BE2C (cell line): ENCODE data around the gene MEPCE.
"Not testable (repeated sequence)": the region's sequence is repeated elsewhere in the genome, so short reads cannot be mapped to it uniquely, and the experiment has no call there.

Experiments
- DNase-seq: peaks from one replicate; pipeline ENCODE4 v3.0.0-alpha.2; 2020
- H3K27me3 ChIP-seq: fragments of 250-450 bp; sonication (Bioruptor Pico); 2 replicates; pipeline ENCODE4 v1.5.1; 2020; ENCODE audit warnings: mild to moderate bottlenecking
- H3K36me3 ChIP-seq: fragments of 250-450 bp; sonication (Bioruptor Pico); 2 replicates; pipeline ENCODE4 v1.5.1; 2020; ENCODE audit warnings: mild to moderate bottlenecking
- H3K4me1 ChIP-seq: fragments of 250-450 bp; sonication (Bioruptor Pico); 2 replicates; pipeline ENCODE4 v1.5.1; 2020
- H3K4me3 ChIP-seq: 2 replicates; pipeline ENCODE4 v1.5.1; 2011; ENCODE audit warnings: low read depth, low read length
- H3K9me3 ChIP-seq: fragments of 250-450 bp; sonication (Bioruptor Pico); 2 replicates; pipeline ENCODE4 v1.5.1; 2020
- CTCF ChIP-seq: IDR thresholded peaks from 2 replicates; pipeline ENCODE4 v1.5.1; 2012; ENCODE audit warnings: mild to moderate bottlenecking, low read depth, low read length

Gene MEPCE

GRCh38 chr7:100443096-100443840 lies 13.6 kb downstream of the MEPCE start:
- no peak overlapping the region for H3K4me3 ChIP-seq
- DNase-seq, result no peak

GRCh38 chr7:100444311-100445278 lies 15.0 kb downstream of the MEPCE start:
- Histone ChIP-seq H3K27me3 (no peaks in the 10 kb centered on the region), H3K9me3 (no peaks in the 10 kb centered on the region), H3K36me3 (no peaks in the 10 kb centered on the region), H3K4me1 (peaks cover 7% of the 10 kb centered on the region), H3K4me3 (no peak overlapping the region)
- TF ChIP-seq CTCF, result no peak
- no peak for DNase-seq

More at GRCh38 chr7:100443096-100443840, 13.6 kb downstream of the MEPCE start:
- Histone ChIP-seq H3K27me3 (no peaks in the 10 kb centered on the region), H3K36me3 (no peaks in the 10 kb centered on the region), H3K4me1 (peaks cover 7% of the 10 kb centered on the region), H3K9me3 (no peaks in the 10 kb centered on the region)
- no peak for TF ChIP-seq CTCF

- no peak for DNase-seq
These were observed 16.4 kb downstream of the MEPCE start for GRCh38 chr7:100446040-100446439.

GRCh38 chr7:100447363-100447762 lies 17.7 kb downstream of the MEPCE start:
- not testable (repeated sequence) for H3K36me3 ChIP-seq, H3K9me3 ChIP-seq, H3K4me3 ChIP-seq, DNase-seq, H3K27me3 ChIP-seq, H3K4me1 ChIP-seq

More at GRCh38 chr7:100446040-100446439, 16.4 kb downstream of the MEPCE start:
- Histone ChIP-seq H3K4me3 (no peak overlapping the region), H3K27me3 (no peaks in the 10 kb centered on the region), H3K9me3 (no peaks in the 10 kb centered on the region), H3K4me1 (peaks cover 7% of the 10 kb centered on the region), H3K36me3 (no peaks in the 10 kb centered on the region)
- TF ChIP-seq CTCF, result no peak

GRCh38 chr7:100449190-100449795 lies 19.7 kb downstream of the MEPCE start:
- Histone ChIP-seq H3K4me1 (peaks cover 7% of the 10 kb centered on the region), H3K27me3 (no peaks in the 10 kb centered on the region), H3K9me3 (no peaks in the 10 kb centered on the region), H3K4me3 (no peak overlapping the region), H3K36me3 (no peaks in the 10 kb centered on the region)
- DNase-seq, result no peak
- no peak for TF ChIP-seq CTCF

- DNase-seq, result no peak
- H3K4me1 ChIP-seq, result no peaks in the 10 kb centered on the region
- no peak for TF ChIP-seq CTCF
- no peaks in the 10 kb centered on the region for H3K27me3 ChIP-seq
- no peaks in the 10 kb centered on the region for H3K9me3 ChIP-seq
- H3K4me3 ChIP-seq, result no peak overlapping the region
- H3K36me3 ChIP-seq, result no peaks in the 10 kb centered on the region
These were observed 22.9 kb downstream of the MEPCE start for GRCh38 chr7:100452513-100452912.

- not testable (repeated sequence) for DNase-seq, H3K36me3 ChIP-seq, H3K4me3 ChIP-seq, H3K27me3 ChIP-seq, H3K4me1 ChIP-seq, H3K9me3 ChIP-seq
These were observed 24.2 kb downstream of the MEPCE start for GRCh38 chr7:100453854-100454253.
